Stimulated activated CD8-positive, alpha-beta memory T cell treated with anti-CD3 and anti-CD28 coated beads, Interleukin-4, amount 100 ng/mL, for 4 hours (primary cell): Measurements from ENCODE around the gene DUSP11.
"Not testable (repeated sequence)": the region's sequence is repeated elsewhere in the genome, so short reads cannot be mapped to it uniquely, and the experiment has no call there.

Source experiments
- DNase-seq, 2 donors: peaks; one replicate each; pipeline ENCODE4 v3.0.0-alpha.2; 2020; ENCODE audit warnings: low read depth in 2 of 2, low spot score in 1 of 2

Gene DUSP11

GRCh38 chr2:73718851-73719621, 60.9 kb downstream of the DUSP11 start:
- no peak for DNase-seq

GRCh38 chr2:73718421-73718820, 61.5 kb downstream of the DUSP11 start:
- DNase-seq: no peak

- DNase-seq: not testable (repeated sequence)
Measured at GRCh38 chr2:73717695-73718094, 62.2 kb downstream of the DUSP11 start.

GRCh38 chr2:73717251-73717606, 62.7 kb downstream of the DUSP11 start:
- no peak for DNase-seq

GRCh38 chr2:73716543-73717250, 63.2 kb downstream of the DUSP11 start:
- DNase-seq: no peak

- no peak for DNase-seq
Measured at GRCh38 chr2:73714091-73714490, 65.8 kb downstream of the DUSP11 start.
